Measurements from ENCODE around the gene CADM2.

GRCh38 chr3:85030052-85030451, 71.3 kb downstream of the CADM2 start:
- no peak for TF ChIP-seq POLR2A (IDR thresholded peaks at IDR 0.05; ENCODE audit: low read depth, low read length)
- TF ChIP-seq POLR2AphosphoS5 (IDR thresholded peaks at IDR 0.05; ENCODE audit: low read depth, low read length), result no peak
- TF ChIP-seq TAF1 (IDR thresholded peaks at IDR 0.05; ENCODE audit: borderline replicate concordance, low read depth, low read length), result no peak

All from GM12892 (cell line).